Measurements from ENCODE around the gene DSP.

- TF ChIP-seq EZH2phosphoT487 (IDR thresholded peaks at IDR 0.05; ENCODE audit: insufficient read depth, low read depth) (no peak), EZH2 (IDR thresholded peaks at IDR 0.05; ENCODE audit: insufficient read depth, poor library complexity, severe bottlenecking) (no peak)
Measured at GRCh38 chr6:7493866-7494265, 47.6 kb upstream of the DSP start.
